HG02610 (cell line): ENCODE measurements around the gene FOXA3.
"Not testable (repeated sequence)": the region's sequence is repeated elsewhere in the genome, so short reads cannot be mapped to it uniquely, and the experiment has no call there.

Source experiments
- ATAC-seq: cut with Tn5 transposase; IDR thresholded peaks from one replicate; pipeline ENCODE4 v1.9.1; 2021; ENCODE audit warnings: mild to moderate bottlenecking, moderate library complexity; ENCODE audit not compliant: unreplicated experiment

FOXA3 gene

GRCh38 chr19:45887200-45887710 is 23.1 kb downstream of the FOXA3 start:
- ATAC-seq, result no peak

DNA sequence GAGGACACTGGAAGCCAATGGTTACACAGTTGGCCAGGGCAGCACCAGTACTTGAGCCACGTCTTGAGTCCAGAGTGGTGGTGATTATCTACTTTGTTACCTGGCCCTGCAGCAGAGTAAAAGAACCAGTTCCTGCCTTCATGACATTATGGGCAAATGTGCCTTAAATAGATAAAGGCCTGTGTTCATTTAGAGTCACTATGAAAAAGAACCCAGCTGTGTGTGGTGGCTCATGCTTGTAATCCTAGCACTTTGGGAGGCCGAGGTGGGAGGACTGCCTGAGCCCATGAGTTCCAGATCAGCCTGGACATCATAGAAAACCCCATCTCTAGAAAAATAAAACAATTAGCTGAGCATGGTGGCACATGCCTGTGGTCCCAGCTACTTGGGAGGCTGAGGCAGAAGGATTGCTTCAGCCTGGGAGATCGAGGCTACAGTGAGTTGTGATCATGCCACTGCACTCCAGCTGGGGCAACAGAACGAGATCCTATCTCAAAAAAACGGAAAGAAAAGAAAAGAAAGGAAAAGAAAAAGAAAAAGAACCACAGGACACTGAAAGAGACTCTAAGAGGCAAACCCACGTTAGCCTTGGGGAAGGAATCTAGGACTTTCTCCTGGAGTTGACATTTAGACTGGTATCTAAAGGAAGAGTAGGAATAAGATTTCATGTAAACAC is 25.2 kb downstream of the FOXA3 start:
- ATAC-seq, result no peak

DNA sequence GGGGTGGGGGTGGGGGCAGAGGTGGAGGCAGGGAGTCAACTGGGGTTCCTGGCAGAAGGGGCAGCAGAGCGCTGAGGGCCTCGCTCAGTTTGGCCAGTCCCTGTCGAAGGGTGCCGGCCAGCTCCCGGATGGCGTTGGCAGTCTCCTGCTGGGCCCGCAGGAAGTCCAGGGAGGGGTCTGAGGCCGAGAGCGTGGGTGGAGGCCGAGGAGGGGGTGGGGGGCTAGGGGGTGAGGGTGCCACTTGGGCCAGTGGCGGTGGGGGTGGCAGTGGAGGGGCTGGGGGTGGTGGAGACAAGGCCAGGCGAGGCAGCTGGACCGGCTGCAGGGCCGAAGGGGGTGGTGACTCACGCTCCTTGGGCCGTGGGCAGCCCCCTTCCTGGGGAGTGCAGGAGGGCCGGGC is 26.8 kb downstream of the FOXA3 start:
- ATAC-seq, result no peak

- no peak for ATAC-seq
These were observed 31.4 kb downstream of the FOXA3 start for GRCh38 chr19:45895519-45895972.

GRCh38 chr19:45895983-45896599 is 32.0 kb downstream of the FOXA3 start:
- ATAC-seq, result not testable (repeated sequence)

GRCh38 chr19:45897261-45897812 is 33.2 kb downstream of the FOXA3 start:
- ATAC-seq, result no peak

GRCh38 chr19:45899253-45899652 is 35.1 kb downstream of the FOXA3 start:
- no peak for ATAC-seq

DNA sequence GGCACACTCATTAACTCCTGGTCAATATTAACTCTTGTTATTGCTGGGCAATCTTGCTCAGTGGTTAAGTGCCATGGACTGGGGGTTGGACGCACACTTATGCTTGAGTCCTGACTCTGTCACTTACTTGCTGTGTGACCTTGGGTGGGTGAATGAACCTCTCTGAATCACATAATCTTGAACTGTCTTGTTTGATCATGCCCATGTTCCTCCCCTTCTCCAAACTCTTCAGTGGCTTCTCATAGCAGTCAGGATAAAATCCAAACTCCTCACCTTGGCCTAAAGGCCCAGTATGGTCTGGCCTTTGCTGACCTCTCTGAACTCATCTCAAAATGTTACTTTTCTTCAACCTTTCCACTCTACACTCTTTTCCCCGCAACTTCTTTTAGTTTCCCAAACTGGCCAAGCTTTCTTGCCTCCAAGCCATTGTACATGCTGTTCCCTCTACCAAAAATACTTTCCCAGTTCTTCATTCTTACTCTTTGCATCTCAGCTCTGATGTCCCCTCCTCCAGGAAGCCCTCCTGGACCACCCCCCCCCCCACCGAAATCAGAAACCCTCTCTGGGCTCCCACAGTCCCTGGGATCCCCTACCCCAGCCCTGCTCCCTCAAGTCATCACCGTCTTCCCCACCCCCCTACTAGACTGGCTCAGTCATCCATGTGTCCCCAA is 35.9 kb downstream of the FOXA3 start:
- ATAC-seq, result no peak

DNA sequence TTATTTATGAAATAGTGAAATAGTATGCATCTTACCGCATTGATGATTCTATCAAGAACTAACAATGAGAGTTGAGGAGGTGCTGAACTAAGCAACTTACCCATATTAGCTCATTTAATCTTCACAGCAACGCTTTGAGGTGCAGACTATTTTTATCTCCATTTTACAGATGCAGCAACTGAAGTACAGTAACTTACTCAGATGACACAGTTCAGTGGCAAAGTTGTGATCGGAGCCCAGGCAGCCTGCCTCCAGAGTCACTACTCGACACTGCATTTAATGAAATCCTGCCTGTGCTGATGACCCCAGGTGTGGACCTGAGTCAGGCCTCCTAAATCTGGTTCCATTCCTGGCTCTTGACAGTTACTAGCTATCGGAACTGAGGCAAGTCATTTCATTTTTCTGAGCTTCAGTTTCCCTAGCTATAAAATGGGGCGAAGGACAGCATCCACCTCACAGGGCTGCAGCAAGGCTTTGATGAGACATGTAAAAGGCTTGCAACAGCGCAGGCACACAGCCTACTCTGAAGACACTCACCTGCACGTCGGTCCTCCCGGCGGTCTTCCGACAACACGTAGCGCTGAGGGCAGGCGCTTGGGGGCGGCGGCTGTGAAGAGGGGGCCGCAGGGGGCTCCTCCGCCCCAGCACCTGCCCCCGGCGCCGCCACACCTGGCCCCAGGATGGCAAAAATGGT is 36.8 kb downstream of the FOXA3 start:
- no peak for ATAC-seq

DNA sequence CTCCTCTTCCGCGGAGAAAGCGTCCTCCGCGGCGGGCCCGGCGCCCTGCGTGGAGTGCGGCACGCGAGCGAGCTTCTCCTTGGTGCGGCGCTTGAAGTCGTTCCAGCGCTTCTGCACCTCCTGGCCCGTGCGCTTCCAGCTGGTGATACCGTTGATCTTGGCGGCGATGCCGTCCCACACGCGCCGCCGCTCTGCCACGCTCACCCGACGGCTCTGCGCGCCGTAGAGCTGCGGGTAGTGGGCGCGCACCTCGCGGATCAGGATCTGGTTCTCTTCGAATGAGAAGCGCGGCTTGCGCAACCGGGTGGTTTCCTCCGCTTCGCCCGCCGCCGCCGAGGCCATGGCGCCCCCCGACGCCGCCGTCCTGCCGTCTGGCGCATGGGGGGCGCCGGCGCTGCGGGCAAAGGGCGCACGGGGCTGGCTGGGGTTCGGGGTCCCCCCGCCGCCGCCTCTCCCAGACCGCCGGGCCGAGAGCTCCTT is 37.3 kb downstream of the FOXA3 start:
- ATAC-seq, result no peak

DNA sequence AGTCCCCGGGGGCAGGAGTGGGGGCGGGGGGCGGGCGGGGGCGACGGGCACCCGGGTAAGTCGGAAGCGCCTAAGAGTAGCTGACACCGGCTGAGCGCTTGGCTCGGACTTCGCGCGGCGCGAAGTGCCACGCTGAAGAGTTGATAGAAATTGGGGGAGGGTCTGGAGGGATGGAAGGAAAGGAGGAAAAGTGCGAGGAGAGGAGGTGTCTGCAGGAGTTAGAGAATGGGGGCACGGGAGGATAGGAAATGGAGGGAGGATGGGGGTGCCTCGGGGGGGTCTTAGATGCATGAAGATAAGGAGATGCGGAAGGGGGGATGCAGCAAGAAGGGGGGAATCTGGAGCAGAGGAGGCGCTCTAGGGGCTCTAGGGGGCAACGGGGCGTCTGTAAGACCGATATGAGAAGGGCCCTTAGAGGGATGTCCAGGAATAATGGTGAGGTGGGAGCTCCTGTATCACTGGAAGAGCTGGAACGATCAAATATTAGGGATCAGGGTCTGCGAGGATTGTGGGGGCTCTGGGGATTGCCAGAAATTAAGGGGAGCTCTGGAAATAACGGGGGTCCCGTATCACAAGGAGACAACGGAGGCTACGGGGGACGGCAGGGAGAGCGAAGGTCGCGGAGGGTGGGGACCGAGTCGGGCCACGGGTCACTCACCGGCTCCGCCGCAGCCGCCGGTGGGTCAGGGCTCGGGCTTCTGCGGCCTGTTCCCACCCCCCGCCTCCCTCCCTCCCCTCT is 38.0 kb downstream of the FOXA3 start, which contains the start of gene MYPOP:
Gene MYPOP, minus strand, starts transcription at position 702 of the 739 bp plus-strand sequence. CDS start 840 bp downstream, outside the sequence.
- ATAC-seq, result no peak

DNA sequence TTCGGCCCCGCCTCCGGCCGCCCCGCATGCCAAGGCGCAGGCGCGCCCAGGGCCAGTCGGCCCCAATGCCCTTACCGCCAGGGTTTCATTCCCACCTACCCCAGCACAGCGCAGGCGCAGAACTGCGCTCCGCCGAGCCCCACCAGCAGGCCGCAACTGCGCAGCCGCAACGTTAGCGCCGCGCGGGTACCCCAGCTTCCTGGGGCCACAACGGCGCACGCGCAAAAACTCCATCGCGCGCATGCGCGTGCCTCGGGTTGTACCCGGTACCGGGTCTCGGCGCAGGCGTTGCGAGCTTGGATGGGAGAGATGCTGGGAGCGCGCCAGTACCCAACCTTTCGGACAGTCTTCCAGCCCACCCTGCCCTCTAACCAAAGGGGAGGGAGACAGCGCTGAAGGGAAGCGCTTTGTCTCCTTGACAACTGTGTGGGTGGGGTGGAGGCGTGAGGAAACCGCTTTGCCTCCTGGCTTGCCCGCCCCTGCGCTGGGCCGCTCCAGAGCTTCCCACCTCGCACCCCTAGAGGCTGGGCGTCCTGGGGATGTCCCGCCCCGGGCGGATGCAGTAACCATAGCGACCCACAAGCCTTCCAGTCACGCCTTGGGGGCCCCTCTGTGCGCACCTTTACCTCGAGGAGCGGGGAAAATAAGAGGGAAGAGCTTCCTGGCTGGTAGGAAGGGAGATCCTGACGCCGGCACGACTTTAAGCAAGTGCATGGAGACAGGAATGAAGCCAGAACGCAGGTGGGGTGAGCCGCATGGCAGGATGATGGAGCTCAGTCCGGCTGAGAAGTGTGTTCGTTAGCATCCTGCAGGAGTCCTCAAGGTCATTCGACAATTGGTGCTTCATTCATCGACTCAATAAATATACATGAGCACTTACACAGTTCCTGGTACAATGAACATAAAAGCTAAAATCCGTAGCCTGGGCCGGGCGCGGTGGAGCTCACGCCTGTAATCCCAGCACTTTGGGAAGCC is 38.8 kb downstream of the FOXA3 start:
- peak; percentile 82 for ATAC-seq

DNA sequence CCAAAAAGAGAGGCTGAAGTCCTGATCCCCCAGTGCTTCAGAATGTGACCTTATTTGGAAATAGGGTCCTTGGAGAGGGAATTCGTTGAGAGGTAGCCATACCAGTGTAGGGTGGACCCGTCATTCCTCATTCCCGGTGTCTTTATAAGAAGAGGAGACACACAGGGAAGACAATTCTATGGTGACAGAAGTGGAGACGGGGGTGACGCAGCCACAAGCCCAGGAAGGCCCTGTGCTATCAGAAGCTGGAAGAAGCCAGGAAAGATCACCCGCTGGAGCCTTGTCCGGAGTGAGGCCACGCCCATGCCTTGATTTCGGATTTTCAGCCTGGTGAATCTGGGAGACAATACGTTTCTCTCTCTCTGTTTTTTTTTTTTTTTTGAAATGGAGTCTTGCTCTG is 40.9 kb downstream of the FOXA3 start:
- no peak for ATAC-seq

DNA sequence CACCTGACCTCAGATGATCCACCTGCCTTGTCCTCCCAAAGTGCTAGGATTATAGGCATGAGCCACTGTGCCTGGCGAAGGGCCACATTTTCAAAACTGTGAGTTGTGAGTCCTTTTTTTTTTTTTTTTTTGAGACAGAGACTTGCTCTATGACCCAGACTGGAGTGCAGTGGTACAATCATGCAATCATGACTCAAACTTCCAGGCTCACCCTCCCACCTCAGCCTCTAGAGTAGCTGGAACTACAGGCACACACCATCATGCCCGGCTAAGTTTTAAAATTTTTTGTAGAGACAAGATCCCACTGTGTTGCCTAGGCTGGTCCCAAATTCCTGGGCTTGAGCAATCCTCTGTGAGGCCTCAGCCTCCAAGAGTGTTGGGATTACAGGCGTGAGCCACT is 42.1 kb downstream of the FOXA3 start:
- ATAC-seq, result no peak

DNA sequence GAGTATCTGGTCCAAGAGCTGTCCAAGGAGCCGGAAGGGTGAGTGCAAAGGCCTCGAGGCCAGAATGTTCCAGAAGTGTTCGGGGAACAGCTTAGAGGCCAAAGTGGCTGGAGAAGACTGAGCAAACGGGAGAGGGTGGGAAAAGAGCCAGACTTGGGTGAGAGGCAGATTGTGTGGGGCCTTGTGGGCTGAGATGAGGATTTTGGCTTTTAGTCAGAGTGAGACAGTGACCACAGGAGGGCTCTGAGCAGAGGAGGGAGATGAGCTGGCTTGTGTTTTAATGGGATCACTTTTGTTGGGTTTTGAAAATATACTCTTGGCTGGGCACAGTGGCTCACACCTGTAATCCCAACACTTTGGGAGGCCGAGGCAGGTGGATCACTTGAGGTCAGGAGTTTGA is 44.8 kb downstream of the FOXA3 start:
- no peak for ATAC-seq

GRCh38 chr19:45911291-45911690 is 47.2 kb downstream of the FOXA3 start:
- no peak for ATAC-seq

GRCh38 chr19:45913874-45914830 is 50.0 kb downstream of the FOXA3 start, which contains the start of gene NANOS2:
NANOS2 (minus strand) TSS chr19:45914778; CDS start chr19:45914693, 85 bp downstream.
- no peak for ATAC-seq
